Liver (tissue), 9 donors: ENCODE measurements around the gene RAB11FIP5. TPM values are rescaled to one million over a fixed set of nuclear protein-coding genes. Genes with fewer than 3 reads are reported as not detected.

Experiments used
- DNase-seq: peaks from one replicate; pipeline ENCODE4 v3.0.0-alpha.2; 2017; ENCODE audit warnings: low spot score
- H3K27ac ChIP-seq, 2 donors: one replicate each; pipeline ENCODE4 v1.7.0; 2013; ENCODE audit warnings: inconsistent platforms in 2 of 2, low read length in 2 of 2, control low read depth in 1 of 2, low read depth in 1 of 2, mild to moderate bottlenecking in 1 of 2
- H3K27me3 ChIP-seq, 4 donors: one replicate each; pipeline versions ENCODE4 v1.6.1 to v1.7.0; 2013; ENCODE audit warnings: low read length in 3 of 4, inconsistent platforms in 1 of 4, mild to moderate bottlenecking in 1 of 4, moderate library complexity in 1 of 4; ENCODE audit not compliant: control insufficient read depth in 4 of 4, insufficient read depth in 4 of 4
- H3K36me3 ChIP-seq, 4 donors: one replicate each; pipeline versions ENCODE4 v1.6.1 to v1.7.0; 2013; ENCODE audit warnings: low read length in 3 of 4, mild to moderate bottlenecking in 3 of 4, low read depth in 1 of 4, moderate library complexity in 1 of 4; ENCODE audit not compliant: control insufficient read depth in 4 of 4, insufficient read depth in 3 of 4
- H3K4me1 ChIP-seq, 4 donors: one replicate each; pipeline versions ENCODE4 v1.6.1 to v1.7.0; 2013; ENCODE audit warnings: low read length in 3 of 4, mild to moderate bottlenecking in 3 of 4, moderate library complexity in 1 of 4; ENCODE audit not compliant: control insufficient read depth in 4 of 4, insufficient read depth in 4 of 4
- H3K4me3 ChIP-seq, 3 donors: one replicate each; pipeline versions ENCODE4 v1.6.1 to v1.7.0; 2013; ENCODE audit warnings: low read length in 3 of 3, control low read depth in 1 of 3, low read depth in 1 of 3, mild to moderate bottlenecking in 1 of 3
- H3K9ac ChIP-seq, 2 donors: one replicate each; pipeline ENCODE4 v1.7.0; 2013; ENCODE audit warnings: low read length in 2 of 2, mild to moderate bottlenecking in 2 of 2, moderate library complexity in 2 of 2, control low read depth in 1 of 2, low read depth in 1 of 2
- H3K9me3 ChIP-seq, 4 donors: one replicate each; pipeline versions ENCODE4 v1.6.1 to v1.7.0; 2013; ENCODE audit warnings: low read length in 3 of 4; ENCODE audit not compliant: control insufficient read depth in 4 of 4
- EGR1 ChIP-seq, 2 donors: IDR thresholded peaks; 2 replicates each; pipeline ENCODE4 v1.6.1; 2016 to 2018; ENCODE audit warnings: antibody characterized with exemption in 2 of 2, low read depth in 2 of 2
- FOXA1 ChIP-seq: IDR thresholded peaks from 2 replicates; pipeline ENCODE4 v1.6.1; 2016; ENCODE audit warnings: antibody characterized with exemption
- FOXA2 ChIP-seq: IDR thresholded peaks from 2 replicates; pipeline ENCODE4 v1.6.1; 2016; ENCODE audit warnings: antibody characterized with exemption
- GABPA ChIP-seq, 2 donors: IDR thresholded peaks in 1 of 2; conservative IDR thresholded peaks in 1 of 2; 2 replicates each; pipeline ENCODE4 v1.6.1; 2016; ENCODE audit warnings: antibody characterized with exemption in 2 of 2, mild to moderate bottlenecking in 1 of 2, moderate library complexity in 1 of 2
- HNF4A ChIP-seq, 2 donors: conservative IDR thresholded peaks; 2 replicates each; pipeline ENCODE4 v1.6.1; 2016; ENCODE audit warnings: antibody characterized with exemption in 2 of 2, mild to moderate bottlenecking in 2 of 2
- HNF4G ChIP-seq: IDR thresholded peaks from 2 replicates; pipeline ENCODE4 v1.6.1; 2016; ENCODE audit warnings: antibody characterized with exemption
- JUND ChIP-seq, 2 donors: IDR thresholded peaks; 2 replicates each; pipeline ENCODE4 v1.6.1; 2016; ENCODE audit warnings: antibody characterized with exemption in 2 of 2
- NR2F2 ChIP-seq: IDR thresholded peaks from 2 replicates; pipeline ENCODE4 v1.6.1; 2016; ENCODE audit warnings: antibody characterized with exemption
- RAD21 ChIP-seq, 2 donors: IDR thresholded peaks; 2 replicates each; pipeline ENCODE4 v1.6.1; 2016; ENCODE audit warnings: antibody characterized with exemption in 2 of 2, mild to moderate bottlenecking in 2 of 2
- RXRA ChIP-seq, 2 donors: IDR thresholded peaks; 2 replicates each; pipeline ENCODE4 v1.6.1; 2017 to 2018; ENCODE audit warnings: antibody characterized with exemption in 2 of 2, mild to moderate bottlenecking in 1 of 2
- SP1 ChIP-seq: IDR thresholded peaks from 2 replicates; pipeline ENCODE4 v1.6.1; 2018; ENCODE audit warnings: antibody characterized with exemption, mild to moderate bottlenecking
- TAF1 ChIP-seq: conservative IDR thresholded peaks from 2 replicates; pipeline ENCODE4 v1.6.1; 2016; ENCODE audit warnings: antibody characterized with exemption, mild to moderate bottlenecking
- YY1 ChIP-seq: IDR thresholded peaks from 2 replicates; pipeline ENCODE4 v1.6.1; 2016; ENCODE audit warnings: antibody characterized with exemption, mild to moderate bottlenecking
- WGBS: extraction: QIAGEN DNeasy Blood & Tissue Kit; methylation state at CpG from one replicate; pipeline ENCODE4 v1.1.7; 2013; 5-methylcytosine and 5-hydroxymethylcytosine counted together
- polyA plus RNA-seq, 2 donors: library from polyadenylated mRNA; stranded (reverse) in 1 of 2; unstranded in 1 of 2; fragments of 200-250 nt in 1 of 2; fragments of >200 nt in 1 of 2; fragmentation: Nextera tagmentation in 1 of 2; extraction: Ambion mirVana in 1 of 2; gene quantifications; one replicate each; pipeline versions ENCODE4 v1.2.1 to v1.2.3, GENCODE V29; 2013 to 2015
- total RNA-seq, 2 donors: library from RNA; depleted of rRNA; stranded (reverse); fragments of >200 nt; gene quantifications; one replicate each; pipeline ENCODE4 v1.2.3, GENCODE V29; 2014
- TF ChIP-seq, protein P1 (sequence below): IDR thresholded peaks from 2 replicates; pipeline ENCODE4 v1.6.1; 2016; ENCODE audit warnings: antibody characterized with exemption, mild to moderate bottlenecking
- TF ChIP-seq, protein P2 (sequence below): IDR thresholded peaks from 2 replicates; pipeline ENCODE4 v1.6.1; 2016; ENCODE audit warnings: antibody characterized with exemption
- TF ChIP-seq, protein P3 (sequence below): fragments of 150-350 bp; IDR thresholded peaks from 2 replicates; pipeline ENCODE4 v1.5.1; 2017; ENCODE audit warnings: improper control_type of control experiment, low read depth, low read length; ENCODE audit not compliant: missing input control
- TF ChIP-seq, protein P4 (sequence below): IDR thresholded peaks from 2 replicates; pipeline ENCODE4 v1.6.1; 2016; ENCODE audit warnings: antibody characterized with exemption
- TF ChIP-seq, protein P5 (sequence below): IDR thresholded peaks from 2 replicates; pipeline ENCODE4 v1.6.1; 2016; ENCODE audit warnings: antibody characterized with exemption
- donor health status: healthy.
- donor health status: healthy.
- donor health status: healthy.
- donor health status: healthy.
- donor health status: healthy.

RAB11FIP5 gene
- total and polyA plus RNA-seq, 4 donors = 2.8 to 8.1 (median 5.4) TPM

DNA sequence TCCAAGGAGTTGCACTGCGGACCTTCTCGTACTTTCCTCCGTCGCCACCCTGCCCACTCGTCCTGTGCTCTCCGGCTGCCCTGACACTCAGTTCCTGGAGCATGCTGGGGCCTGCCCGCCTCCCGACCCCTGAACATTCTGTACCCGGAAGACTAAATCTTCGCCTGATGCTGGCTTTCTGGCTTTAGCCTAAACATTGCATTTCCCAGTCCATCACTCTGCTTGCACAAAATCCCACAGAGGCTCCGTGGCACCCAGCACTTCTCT is 40.7 kb downstream of the RAB11FIP5 start:
- H3K9ac ChIP-seq = peak overlapping the region; percentile 2 to 57

DNA sequence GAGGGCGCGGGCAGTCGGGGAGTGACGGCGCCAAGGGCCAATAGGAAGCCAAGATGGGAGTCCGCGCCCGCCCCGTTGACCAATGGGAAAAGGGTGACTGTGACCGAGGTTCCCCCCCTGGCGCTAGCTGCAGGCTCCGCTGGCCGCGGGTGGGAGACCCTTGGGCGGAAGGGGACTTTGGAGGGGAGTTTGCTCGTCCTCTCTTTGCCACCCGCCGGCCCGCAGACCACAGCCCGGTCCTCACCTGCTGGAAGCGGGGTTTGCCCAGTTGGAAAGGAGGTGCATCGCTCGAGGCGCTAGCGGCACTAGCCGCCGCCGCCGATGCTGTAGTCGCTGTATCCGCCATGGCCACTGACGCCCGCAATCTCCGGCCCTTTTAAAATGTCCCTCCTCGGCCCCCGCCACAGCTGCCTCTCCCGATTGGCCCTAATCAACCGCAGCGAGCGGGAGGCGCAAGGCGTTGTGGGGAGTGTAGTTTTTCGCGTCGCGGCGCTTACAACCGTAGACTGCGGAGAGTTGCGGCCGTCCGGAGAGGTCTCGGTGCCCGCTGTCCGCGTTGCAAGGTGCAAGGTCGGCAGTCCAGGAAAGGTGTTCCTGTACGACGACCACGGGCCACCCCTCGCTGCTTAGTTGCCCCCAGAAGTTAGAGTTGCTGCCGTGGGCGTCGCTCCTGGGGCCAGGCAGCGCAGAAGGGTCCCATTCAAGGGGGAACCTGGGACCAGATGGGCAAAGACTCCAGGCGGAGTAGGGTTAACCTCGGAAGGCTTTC is 41.2 kb downstream of the RAB11FIP5 start, which contains the start of gene SFXN5:
Gene SFXN5 (minus strand): TSS at position 353 of the 769 bp plus-strand sequence. CDS start 7 bp downstream, at position 346.
- Histone ChIP-seq H3K9ac (peak within 1 kb of the TSS; percentile 90 to 94), H3K27ac (peak within 1 kb of the TSS; percentile 90 to 98), H3K4me3 (peak within 1 kb of the TSS; percentile 54 to 96 (median 89)), H3K36me3 (no peaks in the 10 kb centered on the region), H3K27me3 (no peaks in the 10 kb centered on the region), H3K4me1 (peaks cover 1 to 45% (median 35%) of the 10 kb centered on the region in 4 donors), H3K9me3 (no peaks in the 10 kb centered on the region)
- under 1% methylated on average over 67 of the region's 67 CpGs for WGBS
- TF ChIP-seq JUND (IDR thresholded peaks at IDR 0.05) = no peak
- TF ChIP-seq FOXA1 = no peak
- TF ChIP-seq GABPA (IDR thresholded peaks at IDR 0.05 in 1 of 2, conservative IDR thresholded peaks at IDR 0.05 in 1 of 2) = no peak
- TF ChIP-seq, protein P1, sequence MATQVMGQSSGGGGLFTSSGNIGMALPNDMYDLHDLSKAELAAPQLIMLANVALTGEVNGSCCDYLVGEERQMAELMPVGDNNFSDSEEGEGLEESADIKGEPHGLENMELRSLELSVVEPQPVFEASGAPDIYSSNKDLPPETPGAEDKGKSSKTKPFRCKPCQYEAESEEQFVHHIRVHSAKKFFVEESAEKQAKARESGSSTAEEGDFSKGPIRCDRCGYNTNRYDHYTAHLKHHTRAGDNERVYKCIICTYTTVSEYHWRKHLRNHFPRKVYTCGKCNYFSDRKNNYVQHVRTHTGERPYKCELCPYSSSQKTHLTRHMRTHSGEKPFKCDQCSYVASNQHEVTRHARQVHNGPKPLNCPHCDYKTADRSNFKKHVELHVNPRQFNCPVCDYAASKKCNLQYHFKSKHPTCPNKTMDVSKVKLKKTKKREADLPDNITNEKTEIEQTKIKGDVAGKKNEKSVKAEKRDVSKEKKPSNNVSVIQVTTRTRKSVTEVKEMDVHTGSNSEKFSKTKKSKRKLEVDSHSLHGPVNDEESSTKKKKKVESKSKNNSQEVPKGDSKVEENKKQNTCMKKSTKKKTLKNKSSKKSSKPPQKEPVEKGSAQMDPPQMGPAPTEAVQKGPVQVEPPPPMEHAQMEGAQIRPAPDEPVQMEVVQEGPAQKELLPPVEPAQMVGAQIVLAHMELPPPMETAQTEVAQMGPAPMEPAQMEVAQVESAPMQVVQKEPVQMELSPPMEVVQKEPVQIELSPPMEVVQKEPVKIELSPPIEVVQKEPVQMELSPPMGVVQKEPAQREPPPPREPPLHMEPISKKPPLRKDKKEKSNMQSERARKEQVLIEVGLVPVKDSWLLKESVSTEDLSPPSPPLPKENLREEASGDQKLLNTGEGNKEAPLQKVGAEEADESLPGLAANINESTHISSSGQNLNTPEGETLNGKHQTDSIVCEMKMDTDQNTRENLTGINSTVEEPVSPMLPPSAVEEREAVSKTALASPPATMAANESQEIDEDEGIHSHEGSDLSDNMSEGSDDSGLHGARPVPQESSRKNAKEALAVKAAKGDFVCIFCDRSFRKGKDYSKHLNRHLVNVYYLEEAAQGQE = peak; percentile 87
- peak; percentile 81 for TF ChIP-seq NR2F2
- TF ChIP-seq, protein P2, sequence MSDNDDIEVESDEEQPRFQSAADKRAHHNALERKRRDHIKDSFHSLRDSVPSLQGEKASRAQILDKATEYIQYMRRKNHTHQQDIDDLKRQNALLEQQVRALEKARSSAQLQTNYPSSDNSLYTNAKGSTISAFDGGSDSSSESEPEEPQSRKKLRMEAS = no peak
- TF ChIP-seq HNF4A (conservative IDR thresholded peaks at IDR 0.05) = peak in 1 of 2 donors; percentile 28
- TF ChIP-seq, protein P3, sequence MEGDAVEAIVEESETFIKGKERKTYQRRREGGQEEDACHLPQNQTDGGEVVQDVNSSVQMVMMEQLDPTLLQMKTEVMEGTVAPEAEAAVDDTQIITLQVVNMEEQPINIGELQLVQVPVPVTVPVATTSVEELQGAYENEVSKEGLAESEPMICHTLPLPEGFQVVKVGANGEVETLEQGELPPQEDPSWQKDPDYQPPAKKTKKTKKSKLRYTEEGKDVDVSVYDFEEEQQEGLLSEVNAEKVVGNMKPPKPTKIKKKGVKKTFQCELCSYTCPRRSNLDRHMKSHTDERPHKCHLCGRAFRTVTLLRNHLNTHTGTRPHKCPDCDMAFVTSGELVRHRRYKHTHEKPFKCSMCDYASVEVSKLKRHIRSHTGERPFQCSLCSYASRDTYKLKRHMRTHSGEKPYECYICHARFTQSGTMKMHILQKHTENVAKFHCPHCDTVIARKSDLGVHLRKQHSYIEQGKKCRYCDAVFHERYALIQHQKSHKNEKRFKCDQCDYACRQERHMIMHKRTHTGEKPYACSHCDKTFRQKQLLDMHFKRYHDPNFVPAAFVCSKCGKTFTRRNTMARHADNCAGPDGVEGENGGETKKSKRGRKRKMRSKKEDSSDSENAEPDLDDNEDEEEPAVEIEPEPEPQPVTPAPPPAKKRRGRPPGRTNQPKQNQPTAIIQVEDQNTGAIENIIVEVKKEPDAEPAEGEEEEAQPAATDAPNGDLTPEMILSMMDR = peak; percentile 22
- no peak for TF ChIP-seq FOXA2
- TF ChIP-seq TAF1 = peak; percentile 84
- TF ChIP-seq RAD21 (IDR thresholded peaks at IDR 0.05) = no peak
- no peak for TF ChIP-seq HNF4G
- TF ChIP-seq EGR1 (IDR thresholded peaks at IDR 0.05; ENCODE audit: low read depth in 2 of 2) = no peak
- TF ChIP-seq, protein P4, sequence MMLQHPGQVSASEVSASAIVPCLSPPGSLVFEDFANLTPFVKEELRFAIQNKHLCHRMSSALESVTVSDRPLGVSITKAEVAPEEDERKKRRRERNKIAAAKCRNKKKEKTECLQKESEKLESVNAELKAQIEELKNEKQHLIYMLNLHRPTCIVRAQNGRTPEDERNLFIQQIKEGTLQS = no peak
- TF ChIP-seq RXRA (IDR thresholded peaks at IDR 0.05) = peak; percentile 28 to 50
- TF ChIP-seq, protein P5, sequence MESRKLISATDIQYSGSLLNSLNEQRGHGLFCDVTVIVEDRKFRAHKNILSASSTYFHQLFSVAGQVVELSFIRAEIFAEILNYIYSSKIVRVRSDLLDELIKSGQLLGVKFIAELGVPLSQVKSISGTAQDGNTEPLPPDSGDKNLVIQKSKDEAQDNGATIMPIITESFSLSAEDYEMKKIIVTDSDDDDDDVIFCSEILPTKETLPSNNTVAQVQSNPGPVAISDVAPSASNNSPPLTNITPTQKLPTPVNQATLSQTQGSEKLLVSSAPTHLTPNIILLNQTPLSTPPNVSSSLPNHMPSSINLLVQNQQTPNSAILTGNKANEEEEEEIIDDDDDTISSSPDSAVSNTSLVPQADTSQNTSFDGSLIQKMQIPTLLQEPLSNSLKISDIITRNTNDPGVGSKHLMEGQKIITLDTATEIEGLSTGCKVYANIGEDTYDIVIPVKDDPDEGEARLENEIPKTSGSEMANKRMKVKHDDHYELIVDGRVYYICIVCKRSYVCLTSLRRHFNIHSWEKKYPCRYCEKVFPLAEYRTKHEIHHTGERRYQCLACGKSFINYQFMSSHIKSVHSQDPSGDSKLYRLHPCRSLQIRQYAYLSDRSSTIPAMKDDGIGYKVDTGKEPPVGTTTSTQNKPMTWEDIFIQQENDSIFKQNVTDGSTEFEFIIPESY = no peak
- peak; percentile 99 for TF ChIP-seq SP1
- TF ChIP-seq YY1 = peak; percentile 98
- peak; percentile 99 for DNase-seq

More for the DNA sequence above, 40.7 kb downstream of the RAB11FIP5 start:
- Histone ChIP-seq H3K4me3 (peak overlapping the region; percentile 54 to 96 (median 89)), H3K27ac (peak overlapping the region; percentile 90 to 98), H3K4me1 (peaks cover 1 to 41% (median 32%) of the 10 kb centered on the region in 4 donors), H3K9me3 (no peaks in the 10 kb centered on the region), H3K36me3 (no peaks in the 10 kb centered on the region), H3K27me3 (no peaks in the 10 kb centered on the region)
- peak in 1 of 2 donors; percentile 7 for TF ChIP-seq RXRA (IDR thresholded peaks at IDR 0.05)
- TF ChIP-seq NR2F2 = no peak
- WGBS = 3% methylated on average over 11 of the region's 11 CpGs
- DNase-seq = no peak
